ENCODE measurements around the gene LZTR1. TPM values are rescaled to one million over a fixed set of nuclear protein-coding genes. Genes with fewer than 3 reads are reported as not detected.
A peak's percentile ranks its signal among the peaks of the same experiment; 100 is the strongest.
"Not testable (repeated sequence)": the region's sequence is repeated elsewhere in the genome, so short reads cannot be mapped to it uniquely, and the experiment has no call there.

The LZTR1 gene
- total RNA-seq, 2 donors from 2014 or later = 46.1 to 56.3 TPM

GRCh38 chr22:21039158-21039557 lies 57.1 kb downstream of the LZTR1 start:
- DNase-seq (ENCODE audit: low spot score); intact Hi-C loops (cut with DNase I): not testable (repeated sequence)

- intact Hi-C loops (cut with DNase I) = no loop called here
- no peak for DNase-seq (ENCODE audit: low spot score)
Measured at GRCh38 chr22:21041937-21042336, 59.8 kb downstream of the LZTR1 start.

- intact Hi-C loops (cut with DNase I) = no loop called here
- DNase-seq (ENCODE audit: low spot score) = no peak
Measured at GRCh38 chr22:21042978-21043859, 61.1 kb downstream of the LZTR1 start.

- intact Hi-C loops (cut with DNase I) = no loop called here
- no peak for DNase-seq (ENCODE audit: low spot score)
Measured at GRCh38 chr22:21043860-21044535, 61.9 kb downstream of the LZTR1 start.

- DNase-seq (ENCODE audit: low spot score) = peak; percentile 83
- intact Hi-C loops (cut with DNase I) = no loop called here
Measured at GRCh38 chr22:21044931-21045584, 63.0 kb downstream of the LZTR1 start.

- DNase-seq (ENCODE audit: low spot score) = peak; percentile 96
- intact Hi-C loops (cut with DNase I) = no loop called here
Measured at GRCh38 chr22:21045585-21046294, 63.6 kb downstream of the LZTR1 start, which contains the start of gene LRRC74B. TSS of gene LRRC74B (plus strand) at chr22:21045946. CDS start at chr22:21045987, 41 bp downstream.

GRCh38 chr22:21047035-21047661 lies 65.1 kb downstream of the LZTR1 start:
- intact Hi-C loops (cut with DNase I) = no loop called here
- no peak for DNase-seq (ENCODE audit: low spot score)

GRCh38 chr22:21047730-21048129 lies 65.6 kb downstream of the LZTR1 start:
- no peak for DNase-seq (ENCODE audit: low spot score)
- intact Hi-C loops (cut with DNase I) = no loop called here

- DNase-seq (ENCODE audit: low spot score); intact Hi-C loops (cut with DNase I): not testable (repeated sequence)
Measured at GRCh38 chr22:21048448-21048847, 66.4 kb downstream of the LZTR1 start.

Small RNA genes lying within 50 kb of the gene (microRNA-seq; reads per million reads assigned to microRNA genes)
- 0 reads per million in 2 donors for gene MIR649 (ENCODE audit: borderline microRNAs expressed in 2 of 2)

Other genes starting within 250 kb of the LZTR1 start
- gene SERPIND1, start 208.2 kb upstream of the LZTR1 start, total RNA-seq = not detected
- 10 to 100 TPM; 83.9 to 97.9 TPM for gene PI4KA, start 123.5 kb upstream of the LZTR1 start, total RNA-seq
- 10 to 100 TPM; 22.9 to 25.5 TPM for gene SNAP29, start 123.3 kb upstream of the LZTR1 start, total RNA-seq
- gene CRKL, start 64.9 kb upstream of the LZTR1 start, total RNA-seq = 10 to 100 TPM; 36.7 to 37.5 TPM
- gene AIFM3, start 15.0 kb upstream of the LZTR1 start, total RNA-seq = 1 to 10 TPM in 1 of 2 donors, under 1 TPM in 1; 0.62 to 2.6 TPM
- 10 to 100 TPM; 16.4 to 20.5 TPM for gene THAP7, start 19.8 kb downstream of the LZTR1 start, total RNA-seq
- 1 to 10 TPM in 1 of 2 donors, under 1 TPM in 1; 0.19 to 1.0 TPM for gene P2RX6, start 32.9 kb downstream of the LZTR1 start, total RNA-seq
- 1 to 10 TPM; 1.5 to 8.9 TPM for gene SLC7A4, start 50.3 kb downstream of the LZTR1 start, total RNA-seq
- gene LRRC74B, start 63.6 kb downstream of the LZTR1 start, total RNA-seq = not detected

Measured in posterior vena cava (tissue), 2 donors.